Measurements from ENCODE around the gene OR52J3.
"Not testable (repeated sequence)": the region's sequence is repeated elsewhere in the genome, so short reads cannot be mapped to it uniquely, and the experiment has no call there.

Gene OR52J3

DNA sequence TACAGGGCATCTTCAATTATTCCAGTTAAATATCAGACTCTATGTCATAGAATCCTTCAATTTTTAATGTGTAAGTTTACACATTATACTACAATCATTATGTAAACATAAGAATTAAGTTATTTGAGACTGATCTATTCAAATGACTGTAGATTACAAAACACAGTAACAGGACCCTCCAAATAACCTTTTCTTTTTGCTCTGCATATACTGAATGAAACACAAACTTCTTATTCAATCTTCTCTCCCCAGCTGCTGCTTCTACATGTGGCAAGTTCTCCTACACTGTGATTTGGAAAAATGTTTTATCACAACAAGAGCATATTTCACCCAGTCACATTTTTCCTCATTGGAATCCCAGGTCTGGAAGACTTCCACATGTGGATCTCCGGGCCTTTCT is at the start of gene OR52J3:
OR52J3 (plus strand) TSS at position 301 of the 400 bp plus-strand sequence; CDS start at position 301, 0 bp downstream.
- DNase-seq, result no peak

GRCh38 chr11:5004424-5005274 is 41.7 kb upstream of the OR52J3 start:
- DNase-seq, result no peak

DNA sequence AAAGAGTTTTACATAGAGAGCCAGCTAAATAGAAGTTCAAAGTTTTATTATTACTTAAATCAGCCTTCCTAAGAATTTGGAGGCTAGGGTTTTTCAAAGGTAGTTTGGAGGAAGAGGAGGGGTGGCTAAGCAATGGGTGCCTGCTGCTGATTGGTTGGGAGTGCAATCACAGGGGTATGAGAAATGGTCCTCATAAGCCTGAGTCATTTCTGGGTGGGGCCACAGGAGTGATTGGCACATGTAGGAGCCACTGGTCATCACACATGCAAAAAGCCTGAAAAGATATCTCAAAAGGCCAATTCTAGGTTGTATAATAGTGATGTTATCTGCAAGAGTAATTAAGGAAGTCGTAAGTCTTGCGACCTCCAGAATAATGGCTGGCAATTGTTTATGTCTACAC is 38.8 kb upstream of the OR52J3 start:
- no peak for DNase-seq

- no peak for DNase-seq
These were observed 35.1 kb upstream of the OR52J3 start for GRCh38 chr11:5011254-5011653.

- DNase-seq, result no peak
These were observed 33.3 kb upstream of the OR52J3 start for GRCh38 chr11:5013012-5013411.

GRCh38 chr11:5021996-5022395 is 24.3 kb upstream of the OR52J3 start:
- DNase-seq, result no peak

DNA sequence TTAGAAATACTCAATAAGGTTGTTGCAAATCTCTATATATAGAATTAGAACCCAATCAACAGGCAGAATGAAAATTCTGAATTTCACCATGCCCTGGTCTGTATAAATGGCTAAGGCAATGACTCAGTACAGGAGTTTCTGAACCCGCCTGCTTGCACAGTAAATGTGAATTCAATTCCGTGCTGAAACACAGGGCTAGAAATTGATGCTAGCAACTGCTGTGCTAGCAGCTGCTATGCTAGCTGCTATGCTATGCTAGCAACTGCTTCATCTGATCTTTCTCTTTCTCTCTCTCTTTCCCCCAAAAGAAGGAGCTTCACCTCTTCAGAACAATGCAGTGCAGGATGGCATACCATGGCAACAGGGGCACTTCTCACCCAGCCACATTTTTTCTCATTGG is 9.7 kb upstream of the OR52J3 start:
- DNase-seq, result no peak

DNA sequence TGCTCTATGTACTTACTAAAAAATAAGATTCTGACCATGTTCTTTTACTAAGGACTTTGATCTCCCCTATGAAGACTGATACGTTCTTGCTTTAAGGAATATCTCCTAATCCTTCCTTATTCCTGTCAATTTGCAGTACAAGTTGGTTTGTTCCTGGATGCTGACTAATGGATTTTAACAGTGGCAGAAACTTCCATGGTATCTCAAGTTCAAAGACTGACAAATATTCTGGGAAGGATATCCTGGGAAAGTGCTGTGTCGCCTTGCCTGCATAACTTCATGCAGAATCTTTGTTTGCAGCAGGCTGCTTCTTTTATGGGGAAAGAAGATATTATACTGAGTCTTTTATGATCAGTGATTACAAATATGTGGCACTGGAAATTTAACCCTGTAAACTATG is 8.4 kb upstream of the OR52J3 start:
- no peak for DNase-seq

- no peak for DNase-seq
These were observed 8.0 kb upstream of the OR52J3 start for GRCh38 chr11:5038341-5038740.

DNA sequence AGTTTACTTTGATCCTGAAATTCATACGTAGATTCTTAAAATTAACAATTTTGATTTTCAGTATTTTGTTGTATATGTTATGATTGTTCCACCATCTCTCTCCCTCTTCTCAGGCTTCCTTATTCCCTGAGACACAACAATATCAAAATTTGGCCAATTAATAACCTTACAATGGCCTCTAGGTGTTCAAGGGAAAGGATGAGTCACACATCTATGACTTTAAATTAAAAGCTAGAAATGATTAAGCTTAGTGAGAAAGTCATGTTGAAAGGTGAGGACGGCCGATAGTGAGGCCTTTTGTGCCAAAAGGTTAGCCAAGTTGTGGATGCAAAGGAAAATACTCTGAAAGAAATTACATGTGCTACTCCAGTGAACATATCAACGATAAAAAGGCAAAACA is 5.5 kb upstream of the OR52J3 start:
- no peak for DNase-seq

GRCh38 chr11:5042091-5042490 is 4.2 kb upstream of the OR52J3 start:
- no peak for DNase-seq

DNA sequence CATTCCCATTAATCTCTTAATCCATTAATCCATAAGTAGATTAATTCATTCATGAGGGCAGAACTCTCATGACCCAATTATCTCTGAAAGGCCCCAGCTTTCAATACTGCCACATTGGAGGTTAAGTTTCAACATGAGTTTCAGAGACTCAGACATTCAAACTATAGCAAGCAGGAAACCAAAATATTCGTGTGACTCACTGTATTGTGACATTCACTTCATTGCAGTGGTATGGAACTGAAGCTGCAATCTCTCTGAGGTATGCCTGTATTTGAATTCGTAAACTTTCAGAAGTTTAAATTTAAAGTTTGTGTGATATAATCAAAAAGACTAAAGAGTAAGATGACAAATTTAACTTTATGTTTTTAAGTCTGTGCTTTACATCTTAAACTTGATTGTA is 2.9 kb upstream of the OR52J3 start:
- no peak for DNase-seq

GRCh38 chr11:5046754-5047330 is 516 bp downstream of the OR52J3 start:
- no peak for DNase-seq

- not testable (repeated sequence) for DNase-seq
These were observed 12.4 kb downstream of the OR52J3 start for GRCh38 chr11:5058679-5059078.

- no peak for DNase-seq
These were observed 13.1 kb downstream of the OR52J3 start, which contains the start of gene OR52E2 for GRCh38 chr11:5059391-5059790. Gene OR52E2, minus strand, starts transcription at chr11:5059627. Its CDS starts 0 bp downstream, at chr11:5059627.

GRCh38 chr11:5065027-5065426 is 18.7 kb downstream of the OR52J3 start:
- no peak for DNase-seq

- no peak for DNase-seq
These were observed 22.9 kb downstream of the OR52J3 start, which contains the start of gene OR52E1 for GRCh38 chr11:5069272-5069671. Gene OR52E1, plus strand, starts transcription at chr11:5069572.

DNA sequence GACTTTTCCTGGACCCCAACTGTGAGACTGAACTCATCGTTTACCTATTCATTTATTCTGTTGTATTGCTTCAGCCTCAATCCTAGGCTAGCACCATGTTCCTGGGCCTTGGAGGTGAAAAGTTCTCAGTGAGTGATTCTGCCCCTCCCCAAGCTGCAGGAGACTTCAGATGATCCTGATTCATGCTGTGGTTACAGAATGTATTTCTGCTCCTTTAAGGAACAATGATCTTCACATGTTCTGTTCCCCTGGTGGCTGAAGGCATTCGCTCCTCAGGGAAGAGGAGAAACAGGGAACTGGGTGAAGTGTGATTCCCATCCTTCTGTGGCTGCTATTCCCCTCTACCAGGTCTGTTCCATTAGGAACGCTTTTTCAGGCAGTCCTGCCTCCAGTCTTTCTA is 25.5 kb downstream of the OR52J3 start:
- DNase-seq, result no peak

GRCh38 chr11:5081405-5081804 is 35.1 kb downstream of the OR52J3 start:
- no peak for DNase-seq

- no peak for DNase-seq
These were observed 37.3 kb downstream of the OR52J3 start for GRCh38 chr11:5083602-5084001.

DNA sequence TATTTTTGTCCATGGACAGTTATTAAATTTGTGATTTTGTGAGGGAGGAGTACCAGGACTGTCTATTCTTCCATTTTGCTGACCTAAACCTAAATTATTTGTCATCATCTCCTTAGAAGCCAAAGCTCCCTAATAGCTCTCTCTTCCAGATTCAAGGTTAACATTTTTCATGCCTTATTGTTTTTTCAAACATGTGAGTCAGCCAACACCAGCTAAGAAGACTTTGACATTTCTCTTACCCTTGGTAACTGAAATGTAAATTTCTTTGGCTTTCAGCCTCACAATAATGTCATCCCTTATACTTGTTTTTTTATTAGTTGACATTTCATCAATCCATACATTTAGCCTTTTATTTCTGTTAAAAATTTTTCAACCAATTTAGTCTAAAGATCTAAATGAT is 42.2 kb downstream of the OR52J3 start:
- no peak for DNase-seq

GRCh38 chr11:5090668-5091067 is 44.3 kb downstream of the OR52J3 start:
- no peak for DNase-seq

DNA sequence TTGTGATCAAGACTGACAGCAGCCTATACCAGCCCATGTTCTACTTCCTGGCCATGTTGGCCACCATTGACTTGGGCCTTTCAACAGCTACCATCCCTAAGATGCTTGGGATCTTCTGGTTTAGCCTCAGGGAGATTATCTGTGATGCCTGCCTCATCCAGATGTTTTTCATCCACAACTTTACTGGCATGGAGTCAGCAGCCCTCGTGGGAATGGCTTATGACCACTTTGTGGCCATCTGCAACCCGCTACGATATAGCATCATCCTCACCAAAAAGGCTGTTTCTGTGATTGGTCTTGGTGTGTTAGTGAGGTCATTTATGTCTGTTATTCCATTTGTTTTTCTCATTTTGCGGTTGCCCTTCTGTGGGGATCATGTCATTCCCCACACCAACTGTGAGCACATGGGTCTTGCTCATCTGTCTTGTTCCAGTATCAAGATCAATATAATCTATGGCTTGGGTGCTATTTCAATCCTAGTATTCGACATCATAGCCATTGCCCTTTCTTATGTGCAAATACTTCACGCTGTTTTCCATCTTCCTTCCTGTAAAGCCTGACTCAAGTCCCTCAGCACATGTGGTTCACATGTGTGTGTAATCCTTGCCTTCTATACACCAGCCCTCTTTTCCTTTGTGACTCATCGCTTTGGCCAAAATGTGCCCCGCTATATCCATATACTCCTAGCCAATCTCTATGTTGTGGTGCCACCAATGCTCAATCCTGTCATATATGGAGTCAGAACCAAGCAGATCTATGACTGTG is 46.7 kb downstream of the OR52J3 start:
- no peak for DNase-seq

DNA sequence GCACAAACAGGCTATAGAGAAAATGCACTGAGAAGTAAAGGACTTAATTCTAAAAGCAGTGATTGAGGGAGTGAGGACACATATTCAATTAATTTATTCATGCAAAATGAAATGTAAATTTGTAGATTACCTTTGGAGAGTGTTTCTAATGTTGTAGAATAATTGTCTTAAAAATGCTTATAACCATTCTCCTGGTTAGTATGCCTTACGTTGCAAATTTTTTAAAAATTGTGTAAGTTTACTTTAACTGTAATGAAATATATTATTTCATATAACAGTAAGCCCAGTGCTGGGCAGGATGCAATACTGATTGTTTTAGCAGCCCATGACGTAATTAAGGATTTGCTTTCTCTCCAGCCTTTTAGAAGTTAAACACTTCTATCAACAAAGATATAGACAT is 49.7 kb downstream of the OR52J3 start:
- no peak for DNase-seq
